GM15510 (cell line): ENCODE results near the gene DLG2.

Experiments
- POLR2A ChIP-seq: IDR thresholded peaks from 3 replicates; pipeline ENCODE4 v1.6.1; 2011; ENCODE audit warnings: borderline replicate concordance; ENCODE audit not compliant: insufficient read length; ENCODE audit errors: extremely low read depth

DLG2 gene

GRCh38 chr11:83467837-83468236, 2159.3 kb downstream of the DLG2 start:
- TF ChIP-seq POLR2A: no peak

GRCh38 chr11:83464160-83464944, 2162.8 kb downstream of the DLG2 start:
- TF ChIP-seq POLR2A: no peak

GRCh38 chr11:83459798-83460197, 2167.3 kb downstream of the DLG2 start:
- TF ChIP-seq POLR2A: no peak

- no peak for TF ChIP-seq POLR2A
Measured at GRCh38 chr11:83456566-83456965, 2170.6 kb downstream of the DLG2 start.

- TF ChIP-seq POLR2A: no peak
Measured at GRCh38 chr11:83456075-83456474, 2171.1 kb downstream of the DLG2 start.

- TF ChIP-seq POLR2A: no peak
Measured at GRCh38 chr11:83455356-83455755, 2171.8 kb downstream of the DLG2 start.

GRCh38 chr11:83454674-83455073, 2172.5 kb downstream of the DLG2 start:
- TF ChIP-seq POLR2A: no peak

- TF ChIP-seq POLR2A: no peak
Measured at GRCh38 chr11:83449338-83449913, 2177.7 kb downstream of the DLG2 start.

- no peak for TF ChIP-seq POLR2A
Measured at GRCh38 chr11:83448686-83449085, 2178.5 kb downstream of the DLG2 start.

- TF ChIP-seq POLR2A: no peak
Measured at GRCh38 chr11:83441601-83442000, 2185.5 kb downstream of the DLG2 start.

- no peak for TF ChIP-seq POLR2A
Measured at GRCh38 chr11:83441171-83441570, 2186.0 kb downstream of the DLG2 start.

- TF ChIP-seq POLR2A: no peak
Measured at GRCh38 chr11:83438438-83438837, 2188.7 kb downstream of the DLG2 start.

GRCh38 chr11:83437939-83438338, 2189.2 kb downstream of the DLG2 start:
- no peak for TF ChIP-seq POLR2A

- TF ChIP-seq POLR2A: no peak
Measured at GRCh38 chr11:83436855-83437254, 2190.3 kb downstream of the DLG2 start.

- no peak for TF ChIP-seq POLR2A
Measured at GRCh38 chr11:83427943-83428342, 2199.2 kb downstream of the DLG2 start.

GRCh38 chr11:83427501-83427900, 2199.6 kb downstream of the DLG2 start:
- no peak for TF ChIP-seq POLR2A

GRCh38 chr11:83425137-83425466, 2202.0 kb downstream of the DLG2 start:
- no peak for TF ChIP-seq POLR2A

- TF ChIP-seq POLR2A: no peak
Measured at GRCh38 chr11:83424376-83425136, 2202.6 kb downstream of the DLG2 start.
